Hippocampal formation (tissue), 2 donors: ENCODE data around the gene ZBTB17.
"Not testable (repeated sequence)": the region's sequence is repeated elsewhere in the genome, so short reads cannot be mapped to it uniquely, and the experiment has no call there.

ENCODE experiments used
- DNase-seq, 2 donors: peaks; one replicate each; lab custom pipeline; 2025; lab: John Stamatoyannopoulos, UW

Gene ZBTB17

GRCh38 chr1:15896841-15897610, 78.9 kb downstream of the ZBTB17 start:
- DNase-seq: not testable (repeated sequence)

- DNase-seq: no peak
Measured at GRCh38 chr1:15895233-15895632, 80.7 kb downstream of the ZBTB17 start.

GRCh38 chr1:15892857-15893599, 82.9 kb downstream of the ZBTB17 start:
- DNase-seq: not testable (repeated sequence)
